ENCODE data around the gene MST1R.

- no peak for TF ChIP-seq ZNF8 (CRISPR knock-in tag; IDR thresholded peaks at IDR 0.05)
- TF ChIP-seq RARB (CRISPR knock-in tag; IDR thresholded peaks at IDR 0.05), result no peak
- TF ChIP-seq SNAI2 (CRISPR knock-in tag; IDR thresholded peaks at IDR 0.05), result no peak
- TF ChIP-seq ARNTL (CRISPR knock-in tag; IDR thresholded peaks at IDR 0.05; ENCODE audit: borderline replicate concordance, low read depth), result no peak
- TF ChIP-seq GLIS3 (CRISPR knock-in tag; IDR thresholded peaks at IDR 0.05), result no peak
- TF ChIP-seq ZNF70 (CRISPR knock-in tag; IDR thresholded peaks at IDR 0.05), result no peak
- TF ChIP-seq PATZ1 (CRISPR knock-in tag; IDR thresholded peaks at IDR 0.05; ENCODE audit: borderline replicate concordance), result no peak
Measured at GRCh38 chr3:49924683-49925082, 21.0 kb upstream of the MST1R start.
